A549 treated with CORT108297 at 1 μM for 4 hours (cell line): ENCODE results near the gene RTN4R. TPM values are rescaled to one million over a fixed set of nuclear protein-coding genes. Genes with fewer than 3 reads are reported as not detected.

Experiments used
- total RNA-seq: library from RNA; stranded (reverse); fragments of 200-300 nt; extraction: Qiagen RNA extraction; gene quantifications from 5 replicates; pipeline ENCODE4 v1.2.3, GENCODE V29; 2022

Gene RTN4R
- 5.8 to 13.3 TPM (median 11.6 TPM) in 5 replicates for total RNA-seq

DNA sequence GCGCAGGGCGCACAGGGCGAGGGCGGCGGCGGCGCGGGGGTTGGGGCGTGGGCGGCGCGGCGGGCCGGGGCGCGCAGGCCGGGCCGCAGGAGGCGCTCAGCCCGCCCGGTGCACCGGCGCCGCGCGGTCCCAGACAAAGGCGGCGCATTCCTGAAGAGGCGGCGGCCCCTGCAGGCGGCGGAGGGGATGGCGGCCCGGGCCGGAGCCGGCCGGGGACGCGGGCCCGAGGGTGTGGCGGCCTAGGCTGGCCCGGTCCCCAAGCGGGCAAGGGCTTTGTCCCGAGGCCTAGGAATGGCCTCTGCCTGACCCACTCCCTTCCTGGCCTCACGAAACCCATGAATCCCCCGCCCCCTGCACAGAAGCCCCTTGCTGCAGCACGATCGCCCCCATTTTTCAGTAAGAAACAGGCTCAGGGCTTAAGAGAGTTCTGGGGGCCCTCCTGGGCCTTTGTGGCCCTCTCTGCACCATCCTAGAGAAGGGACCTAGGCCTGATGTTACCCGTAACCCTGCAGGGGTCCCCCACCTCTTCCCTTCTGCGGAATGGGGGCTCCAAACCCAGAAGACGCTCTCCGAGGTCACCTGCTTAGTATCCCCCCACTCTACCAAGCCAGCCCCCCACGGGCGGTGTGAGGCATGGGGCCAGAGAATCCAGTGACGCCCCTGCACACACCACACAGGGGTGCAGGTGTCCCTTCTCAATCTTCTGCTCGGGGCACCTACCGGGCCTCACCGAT is at the start of gene RTN4R:
TSS of gene RTN4R (minus strand) at position 40 of the 734 bp plus-strand sequence. CDS start 226 bp downstream, outside the sequence.

Other genes with a start within 250 kb of the RTN4R start
- gene TANGO2, start 247.2 kb downstream of the RTN4R start, total RNA-seq, result 11.9 to 15.7 TPM (median 15.6 TPM) in 5 replicates
- gene DGCR8, start 188.1 kb downstream of the RTN4R start, total RNA-seq, result 19.1 to 22.7 TPM (median 21.1 TPM) in 5 replicates
- 269 to 300 TPM (median 289 TPM) in 5 replicates for gene RANBP1, start 152.2 kb downstream of the RTN4R start, total RNA-seq
- gene TRMT2A, start 151.1 kb downstream of the RTN4R start, total RNA-seq, result 14.6 to 31.5 TPM (median 29.4 TPM) in 5 replicates
- gene ZDHHC8, start 136.5 kb downstream of the RTN4R start, total RNA-seq, result 20.5 to 40.3 TPM (median 35.9 TPM) in 5 replicates
- gene CCDC188, start 117.3 kb downstream of the RTN4R start, total RNA-seq, result not detected in 5 replicates
- gene DGCR6L, start 51.7 kb upstream of the RTN4R start, total RNA-seq, result 30.6 to 48.3 TPM (median 44.7 TPM) in 5 replicates
- gene ZNF74, start 125.8 kb upstream of the RTN4R start, total RNA-seq, result 5.4 to 7.2 TPM (median 6.8 TPM) in 5 replicates
- gene SCARF2, start 169.5 kb upstream of the RTN4R start, total RNA-seq, result 0.58 to 1.4 TPM (median 0.95 TPM) in 5 replicates
- gene KLHL22, start 227.5 kb upstream of the RTN4R start, total RNA-seq, result 7.6 to 11.9 TPM (median 9.8 TPM) in 5 replicates
- gene MED15, start 239.3 kb upstream of the RTN4R start, total RNA-seq, result 43.4 to 58.7 TPM (median 55.0 TPM) in 5 replicates